ENCODE data around the gene CTSC. TPM values are rescaled to one million over a fixed set of nuclear protein-coding genes. Genes with fewer than 3 reads are reported as not detected.

CTSC gene
- total RNA-seq, 1 donor from 2014 or later: 445 TPM

DNA sequence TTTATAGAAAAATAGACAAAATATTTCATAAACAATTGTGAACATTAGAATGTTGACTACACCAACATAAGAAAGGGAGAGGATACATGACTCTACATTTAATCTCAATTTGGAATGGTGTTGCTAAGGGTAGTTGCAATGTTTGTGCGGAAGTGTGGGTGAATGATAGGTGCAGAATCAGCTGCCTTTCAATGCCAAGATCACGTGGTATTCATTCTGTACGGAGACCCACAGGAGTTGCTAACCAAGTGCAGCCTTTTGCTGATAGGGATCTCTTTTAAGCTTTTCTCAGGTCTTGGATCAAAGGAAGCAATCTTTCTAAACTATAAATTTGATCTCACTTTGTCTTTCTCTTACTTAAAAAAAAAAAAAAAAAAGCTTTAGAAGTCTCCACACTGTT is 29.8 kb upstream of the CTSC start:
- DNase-seq (no peak), ATAC-seq (no peak)
- Histone ChIP-seq H3K4me3 (no peak overlapping the region), H3K27ac (no peak overlapping the region), H3K36me3 (no peaks in the 10 kb centered on the region), H3K9me3 (no peaks in the 10 kb centered on the region), H3K27me3 (ENCODE audit: low read depth) (no peaks in the 10 kb centered on the region), H3K4me1 (peaks cover 9% of the 10 kb centered on the region)
- TF ChIP-seq, protein P1, sequence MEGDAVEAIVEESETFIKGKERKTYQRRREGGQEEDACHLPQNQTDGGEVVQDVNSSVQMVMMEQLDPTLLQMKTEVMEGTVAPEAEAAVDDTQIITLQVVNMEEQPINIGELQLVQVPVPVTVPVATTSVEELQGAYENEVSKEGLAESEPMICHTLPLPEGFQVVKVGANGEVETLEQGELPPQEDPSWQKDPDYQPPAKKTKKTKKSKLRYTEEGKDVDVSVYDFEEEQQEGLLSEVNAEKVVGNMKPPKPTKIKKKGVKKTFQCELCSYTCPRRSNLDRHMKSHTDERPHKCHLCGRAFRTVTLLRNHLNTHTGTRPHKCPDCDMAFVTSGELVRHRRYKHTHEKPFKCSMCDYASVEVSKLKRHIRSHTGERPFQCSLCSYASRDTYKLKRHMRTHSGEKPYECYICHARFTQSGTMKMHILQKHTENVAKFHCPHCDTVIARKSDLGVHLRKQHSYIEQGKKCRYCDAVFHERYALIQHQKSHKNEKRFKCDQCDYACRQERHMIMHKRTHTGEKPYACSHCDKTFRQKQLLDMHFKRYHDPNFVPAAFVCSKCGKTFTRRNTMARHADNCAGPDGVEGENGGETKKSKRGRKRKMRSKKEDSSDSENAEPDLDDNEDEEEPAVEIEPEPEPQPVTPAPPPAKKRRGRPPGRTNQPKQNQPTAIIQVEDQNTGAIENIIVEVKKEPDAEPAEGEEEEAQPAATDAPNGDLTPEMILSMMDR (IDR thresholded peaks at IDR 0.05): no peak
- intact Hi-C loops (cut with DNase I): no loop called here

DNA sequence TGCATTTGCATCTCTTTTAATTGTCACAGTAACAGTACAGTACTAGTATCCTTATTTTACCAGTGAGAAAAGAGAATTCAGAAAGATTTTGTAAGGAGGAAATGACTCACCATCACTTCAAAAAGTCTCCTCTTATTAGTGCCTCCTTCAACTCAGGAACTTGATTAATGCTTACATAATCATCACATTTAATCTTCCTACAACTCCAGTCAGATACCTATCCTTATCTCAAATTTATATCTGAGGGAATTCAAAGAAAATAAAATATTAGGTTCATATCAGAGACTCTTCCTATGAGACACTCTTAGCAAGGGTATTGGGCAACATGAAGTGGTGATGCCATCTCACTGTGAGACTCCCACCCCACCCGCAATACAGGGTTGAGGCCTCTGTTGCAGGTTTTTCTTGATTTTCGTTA is 26.1 kb upstream of the CTSC start:
- DNase-seq (no peak), ATAC-seq (peak; percentile 54 to 57)

DNA sequence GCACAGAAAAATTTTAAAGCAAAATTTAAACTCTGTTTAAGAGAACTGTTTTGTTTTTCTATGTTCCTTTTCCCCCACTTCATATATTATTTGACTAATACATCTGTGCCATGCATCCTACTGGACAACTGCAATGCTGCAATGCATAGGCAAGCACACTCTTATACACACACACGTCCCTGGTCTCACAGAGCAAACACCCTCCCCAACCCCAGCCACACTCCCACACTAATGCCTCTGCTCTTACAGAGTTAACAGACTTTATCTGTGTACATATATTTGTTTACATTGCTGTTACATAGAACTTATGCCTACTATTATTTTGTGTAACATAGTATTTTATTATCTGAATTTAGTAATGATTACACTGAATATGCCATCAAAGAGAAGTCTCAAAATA is 25.5 kb upstream of the CTSC start:
- DNase-seq (no peak), ATAC-seq (no peak)
- Histone ChIP-seq H3K27me3 (ENCODE audit: low read depth) (no peaks in the 10 kb centered on the region), H3K36me3 (no peaks in the 10 kb centered on the region), H3K27ac (no peak overlapping the region), H3K9me3 (no peaks in the 10 kb centered on the region), H3K4me1 (peaks cover 23% of the 10 kb centered on the region), H3K4me3 (no peak overlapping the region)
- TF ChIP-seq, protein P1 (IDR thresholded peaks at IDR 0.05): no peak
- intact Hi-C loops (cut with DNase I): no loop called here

More for the DNA sequence above, 26.1 kb upstream of the CTSC start:
- TF ChIP-seq, protein P1 (IDR thresholded peaks at IDR 0.05): no peak
- no peaks in the 10 kb centered on the region for H3K27me3 ChIP-seq (ENCODE audit: low read depth)
- intact Hi-C loops (cut with DNase I): no loop called here
- H3K9me3 ChIP-seq: no peaks in the 10 kb centered on the region
- no peaks in the 10 kb centered on the region for H3K36me3 ChIP-seq
- H3K4me3 ChIP-seq: no peak overlapping the region
- H3K27ac ChIP-seq: no peak overlapping the region
- H3K4me1 ChIP-seq: peaks cover 23% of the 10 kb centered on the region

DNA sequence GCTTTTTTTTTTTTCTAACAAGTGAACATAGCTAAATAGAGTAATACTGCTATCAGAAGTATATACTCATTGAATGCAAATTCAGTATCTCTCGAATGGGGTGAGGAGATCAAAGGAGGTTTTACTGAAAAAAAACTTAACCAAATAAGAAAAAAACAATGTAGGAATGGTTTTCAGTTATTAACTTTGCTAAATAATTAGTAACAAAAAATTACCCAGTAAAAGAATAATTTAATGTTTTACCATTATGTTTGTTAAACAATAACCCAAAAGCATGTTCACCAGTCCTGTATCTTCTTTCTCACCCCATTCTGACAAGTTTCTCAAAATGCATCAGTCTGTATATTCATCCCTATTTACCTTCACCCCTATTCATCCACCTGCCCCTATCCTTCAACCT is 22.6 kb upstream of the CTSC start:
- intact Hi-C loops (cut with DNase I): no loop called here
- no peak for ATAC-seq
- TF ChIP-seq, protein P1 (IDR thresholded peaks at IDR 0.05): no peak
- H3K4me3 ChIP-seq: no peak overlapping the region
- H3K4me1 ChIP-seq: peaks cover 38% of the 10 kb centered on the region
- no peak for DNase-seq
- no peaks in the 10 kb centered on the region for H3K27me3 ChIP-seq (ENCODE audit: low read depth)
- H3K9me3 ChIP-seq: no peaks in the 10 kb centered on the region
- H3K27ac ChIP-seq: no peak overlapping the region
- H3K36me3 ChIP-seq: no peaks in the 10 kb centered on the region

DNA sequence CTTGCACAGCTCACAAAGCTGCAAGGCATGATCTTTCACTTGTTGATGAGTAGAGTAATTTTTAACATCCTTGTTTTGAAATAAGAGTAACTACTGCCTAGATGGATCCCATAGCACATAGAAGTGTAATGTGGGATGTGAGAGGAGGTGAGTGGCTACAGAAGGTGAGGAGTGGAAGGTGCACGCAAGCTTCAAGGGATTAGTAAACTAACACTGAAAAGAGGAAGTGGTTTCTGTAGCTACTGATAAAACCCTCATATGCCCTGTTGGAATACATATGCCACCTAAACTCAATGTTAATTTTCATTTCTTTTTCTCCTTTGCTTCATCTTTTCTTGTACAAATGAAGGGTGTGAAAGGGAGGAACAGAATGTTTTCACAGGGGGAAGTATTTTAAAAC is 22.0 kb upstream of the CTSC start:
- Histone ChIP-seq H3K9me3 (no peaks in the 10 kb centered on the region), H3K4me1 (peaks cover 44% of the 10 kb centered on the region), H3K36me3 (no peaks in the 10 kb centered on the region), H3K27me3 (ENCODE audit: low read depth) (no peaks in the 10 kb centered on the region), H3K27ac (peak overlapping the region; percentile 7), H3K4me3 (peak overlapping the region; percentile 0)
- no peak for DNase-seq
- ATAC-seq: peak in 1 of 2 donors; percentile 40
- intact Hi-C loops (cut with DNase I): no loop called here
- TF ChIP-seq, protein P1 (IDR thresholded peaks at IDR 0.05): no peak

DNA sequence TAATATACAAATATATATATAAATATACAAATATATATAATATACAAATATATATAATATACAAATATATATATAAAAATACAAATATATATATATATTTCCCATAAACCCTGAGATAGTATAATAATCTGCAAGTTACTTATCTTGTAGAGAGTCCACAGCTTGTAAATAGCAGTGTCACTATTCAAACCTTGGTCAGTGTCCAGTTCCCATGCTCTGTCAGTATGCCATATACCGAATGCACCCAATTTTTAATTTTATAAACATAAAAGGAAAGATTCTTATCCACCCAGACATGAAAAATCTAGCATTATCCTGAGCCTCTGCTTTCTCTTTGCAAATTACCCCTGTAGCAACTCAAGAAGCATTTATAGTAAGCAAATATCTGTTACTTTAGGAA is 21.6 kb upstream of the CTSC start:
- Histone ChIP-seq H3K4me1 (peaks cover 47% of the 10 kb centered on the region), H3K27ac (no peak overlapping the region), H3K36me3 (no peaks in the 10 kb centered on the region), H3K9me3 (no peaks in the 10 kb centered on the region), H3K4me3 (peak overlapping the region; percentile 0), H3K27me3 (ENCODE audit: low read depth) (no peaks in the 10 kb centered on the region)
- intact Hi-C loops (cut with DNase I): no loop called here
- ATAC-seq (no peak), DNase-seq (no peak)
- TF ChIP-seq, protein P1 (IDR thresholded peaks at IDR 0.05): no peak

Measured in lower lobe of right lung (tissue), 2 donors.